Gastrocnemius medialis (tissue), 4 donors: ENCODE data around the gene ACTL6B. TPM values are rescaled to one million over a fixed set of nuclear protein-coding genes. Genes with fewer than 3 reads are reported as not detected.
"Not testable (repeated sequence)": the region's sequence is repeated elsewhere in the genome, so short reads cannot be mapped to it uniquely, and the experiment has no call there.

Experiments
- ATAC-seq, 2 donors: fragments of 150-250 bp; one replicate each; pipeline ENCODE4 v1.9.1; 2016
- DNase-seq, 2 donors: peaks; one replicate each; pipeline ENCODE4 v3.0.0-alpha.2; 2019
- H3K27ac ChIP-seq, 4 donors: fragments of 200-600 bp; sonication (generic); 1 replicate in 1 of 4; 2 replicates in 3 of 4; pipeline ENCODE4 v1.5.1; 2016 to 2018; ENCODE audit warnings: mild to moderate bottlenecking in 2 of 4, moderate library complexity in 1 of 4
- H3K27me3 ChIP-seq, 3 donors: fragments of 200-600 bp; sonication (generic) in 2 of 3; 1 replicate in 1 of 3; 2 replicates in 2 of 3; pipeline versions ENCODE4 v1.5.1 to v1.6.0; 2016 to 2019; ENCODE audit warnings: mild to moderate bottlenecking in 1 of 3, moderate library complexity in 1 of 3
- H3K36me3 ChIP-seq, 2 donors: fragments of 200-600 bp; sonication (generic) in 1 of 2; one replicate each; pipeline ENCODE4 v1.5.1; 2017 to 2018
- H3K4me1 ChIP-seq, 2 donors: fragments of 200-600 bp; sonication (generic) in 1 of 2; one replicate each; pipeline ENCODE4 v1.5.1; 2016 to 2017; ENCODE audit warnings: mild to moderate bottlenecking in 2 of 2
- H3K4me3 ChIP-seq, 4 donors: fragments of 200-600 bp; sonication (generic) in 3 of 4; 1 replicate in 1 of 4; 2 replicates in 3 of 4; pipeline ENCODE4 v1.5.1; 2016 to 2019; ENCODE audit warnings: mild to moderate bottlenecking in 2 of 4
- H3K9me3 ChIP-seq, 3 donors: fragments of 200-600 bp; sonication (generic) in 2 of 3; 1 replicate in 1 of 3; 2 replicates in 2 of 3; pipeline ENCODE4 v1.5.1; 2016 to 2019
- POLR2A ChIP-seq, 2 donors: fragments of 450-650 bp; IDR thresholded peaks; one replicate each; pipeline ENCODE4 v1.6.1; 2017; ENCODE audit warnings: antibody characterized with exemption in 2 of 2, mild to moderate bottlenecking in 2 of 2, moderate library complexity in 2 of 2
- in situ Hi-C, 4 donors: fragments of 200-750 bp; cut with MboI; loops; one replicate each; pipeline versions ENCODE4 v1.15.0 to v1.8.0; 2017; ENCODE audit warnings: low sequenced_read_pairs in 4 of 4
- intact Hi-C: fragments of 100-400 bp; cut with DNase I; formaldehyde crosslinking; loops from one replicate; pipeline ENCODE4 v1.15.1; 2023; ENCODE audit warnings: low total_unique reads
- total RNA-seq, 4 donors: library from RNA; depleted of rRNA; stranded (reverse); fragments of >200 nt; gene quantifications; one replicate each; pipeline versions ENCODE4 v1.1.0 to v1.2.3, GENCODE V29; 2016
- TF ChIP-seq, protein P1 (sequence below), 5 experiments: fragments of 450-650 bp in 3 of 5; fragments of 200-600 bp in 2 of 5; sonication (generic) in 2 of 5; IDR thresholded peaks in 4 of 5; conservative IDR thresholded peaks in 1 of 5; 1 replicate in 4 of 5; 2 replicates in 1 of 5; pipeline ENCODE4 v1.5.1; 2016 to 2019; ENCODE audit warnings: antibody characterized with exemption in 5 of 5, mild to moderate bottlenecking in 3 of 5, moderate library complexity in 3 of 5

The ACTL6B gene
- total RNA-seq, 4 donors from 2014 or later: not detected

DNA sequence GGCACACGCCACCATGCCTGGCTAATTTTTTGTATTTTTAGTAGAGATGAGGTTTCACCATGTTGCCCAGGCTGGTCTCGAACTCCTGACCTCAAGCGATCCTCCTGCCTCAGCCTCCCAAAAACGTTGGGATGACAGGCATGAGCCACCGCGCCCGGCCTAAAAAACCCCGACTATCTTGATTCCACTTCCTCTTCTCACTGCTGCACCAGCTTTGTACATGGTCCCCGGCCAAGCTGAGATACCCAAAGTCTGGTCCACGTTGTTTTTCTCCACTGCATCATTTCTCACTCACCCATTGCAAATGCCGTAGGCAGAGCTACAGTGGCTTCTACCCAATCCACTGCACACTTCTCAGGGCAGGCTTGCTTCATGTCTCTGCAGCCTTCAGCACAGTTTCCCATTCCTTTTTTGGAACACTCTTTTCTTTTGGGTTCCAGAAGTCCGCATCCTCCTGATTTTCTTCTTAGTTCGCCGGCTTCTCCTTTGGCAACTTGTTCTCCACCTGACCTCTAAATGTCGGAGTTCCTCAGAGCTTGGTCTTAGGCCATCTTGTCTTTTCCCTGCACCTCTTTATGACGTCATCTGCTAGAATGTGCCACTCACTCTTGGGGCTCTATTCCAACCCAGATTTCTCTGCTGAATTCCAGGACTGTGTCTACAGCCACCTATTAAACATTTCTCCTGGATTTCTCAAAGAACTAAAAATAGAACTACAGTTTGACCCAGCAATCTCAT, 11.3 kb upstream of the ACTL6B start:
- Histone ChIP-seq H3K4me1 (no peaks in the 10 kb centered on the region), H3K9me3 (no peaks in the 10 kb centered on the region), H3K27me3 (no peaks in the 10 kb centered on the region), H3K4me3 (no peak overlapping the region), H3K36me3 (no peaks in the 10 kb centered on the region), H3K27ac (no peak overlapping the region)
- no peak for DNase-seq
- ATAC-seq: no peak
- TF ChIP-seq, protein P1, sequence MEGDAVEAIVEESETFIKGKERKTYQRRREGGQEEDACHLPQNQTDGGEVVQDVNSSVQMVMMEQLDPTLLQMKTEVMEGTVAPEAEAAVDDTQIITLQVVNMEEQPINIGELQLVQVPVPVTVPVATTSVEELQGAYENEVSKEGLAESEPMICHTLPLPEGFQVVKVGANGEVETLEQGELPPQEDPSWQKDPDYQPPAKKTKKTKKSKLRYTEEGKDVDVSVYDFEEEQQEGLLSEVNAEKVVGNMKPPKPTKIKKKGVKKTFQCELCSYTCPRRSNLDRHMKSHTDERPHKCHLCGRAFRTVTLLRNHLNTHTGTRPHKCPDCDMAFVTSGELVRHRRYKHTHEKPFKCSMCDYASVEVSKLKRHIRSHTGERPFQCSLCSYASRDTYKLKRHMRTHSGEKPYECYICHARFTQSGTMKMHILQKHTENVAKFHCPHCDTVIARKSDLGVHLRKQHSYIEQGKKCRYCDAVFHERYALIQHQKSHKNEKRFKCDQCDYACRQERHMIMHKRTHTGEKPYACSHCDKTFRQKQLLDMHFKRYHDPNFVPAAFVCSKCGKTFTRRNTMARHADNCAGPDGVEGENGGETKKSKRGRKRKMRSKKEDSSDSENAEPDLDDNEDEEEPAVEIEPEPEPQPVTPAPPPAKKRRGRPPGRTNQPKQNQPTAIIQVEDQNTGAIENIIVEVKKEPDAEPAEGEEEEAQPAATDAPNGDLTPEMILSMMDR (IDR thresholded peaks at IDR 0.05 in 4 of 5, conservative IDR thresholded peaks at IDR 0.05 in 1 of 5): no peak
- no peak for TF ChIP-seq POLR2A (IDR thresholded peaks at IDR 0.05)
- in situ Hi-C loops (no loop called here), intact Hi-C loops (no loop called here)

DNA sequence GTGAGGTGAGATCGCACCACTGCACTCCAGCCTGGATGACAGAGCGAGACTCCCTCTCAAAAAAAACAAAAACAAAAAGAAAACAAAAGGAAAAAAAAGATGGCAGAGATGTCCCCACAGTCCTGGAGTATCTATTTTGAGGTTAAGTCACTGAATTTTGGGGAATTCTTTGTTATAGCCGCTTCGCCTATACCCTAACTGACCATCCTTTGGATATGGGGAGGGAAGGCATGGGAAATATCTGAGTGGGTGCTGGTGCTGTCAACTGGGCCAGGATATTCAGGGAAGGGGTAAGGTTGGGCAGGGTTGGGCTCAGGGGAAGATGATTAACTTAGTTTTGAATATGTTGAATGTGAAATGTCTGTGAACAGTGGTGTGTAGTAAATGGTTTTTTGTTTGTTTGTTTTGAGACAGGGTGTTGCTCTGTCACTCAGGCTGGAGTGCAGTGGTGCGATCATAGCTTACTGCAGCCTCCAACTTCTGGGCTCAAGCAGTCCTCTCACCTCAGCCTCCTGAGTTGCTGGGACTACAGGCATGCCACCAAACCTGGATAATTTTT, 9.0 kb upstream of the ACTL6B start:
- Histone ChIP-seq H3K36me3 (no peaks in the 10 kb centered on the region), H3K4me3 (no peak overlapping the region), H3K4me1 (no peaks in the 10 kb centered on the region), H3K27me3 (no peaks in the 10 kb centered on the region), H3K9me3 (no peaks in the 10 kb centered on the region), H3K27ac (no peak overlapping the region)
- in situ Hi-C loops (no loop called here), intact Hi-C loops (no loop called here)
- DNase-seq (no peak), ATAC-seq (no peak)
- TF ChIP-seq POLR2A (IDR thresholded peaks at IDR 0.05): no peak
- TF ChIP-seq, protein P1 (IDR thresholded peaks at IDR 0.05 in 4 of 5, conservative IDR thresholded peaks at IDR 0.05 in 1 of 5): no peak

DNA sequence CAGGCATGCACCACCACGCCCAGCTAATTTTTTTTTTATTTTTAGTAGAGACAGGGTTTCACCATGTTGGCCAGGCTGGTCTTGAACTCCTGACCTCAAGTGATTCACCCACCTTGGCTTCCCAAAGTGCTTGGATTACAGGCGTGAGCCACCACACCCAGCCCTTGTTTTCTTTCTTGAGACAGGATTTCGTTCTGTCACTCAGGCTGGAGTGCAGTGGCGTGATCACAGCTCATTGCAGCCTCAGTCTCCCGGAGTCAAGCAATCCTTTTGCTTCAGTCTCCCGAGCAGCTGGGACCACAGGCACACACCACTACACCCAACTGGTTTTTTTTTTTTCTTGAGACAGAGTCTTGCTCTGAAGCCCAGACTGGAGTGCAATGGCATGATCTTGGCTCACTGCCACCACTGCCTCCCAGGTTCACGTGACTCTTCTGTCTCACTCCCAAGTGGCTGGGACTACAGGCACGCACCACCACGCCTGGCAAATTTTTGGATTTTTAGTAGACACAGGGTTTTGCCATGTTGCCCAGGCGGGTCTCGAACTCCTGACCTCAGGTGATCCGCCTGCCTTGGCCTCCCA, 6.0 kb upstream of the ACTL6B start:
- intact Hi-C loops, H3K36me3 ChIP-seq, H3K4me1 ChIP-seq, in situ Hi-C loops, ATAC-seq, DNase-seq, H3K9me3 ChIP-seq, H3K4me3 ChIP-seq, H3K27ac ChIP-seq: not testable (repeated sequence)
- peaks cover 10 to 17% (median 16%) of the 10 kb centered on the region in 3 donors for H3K27me3 ChIP-seq

DNA sequence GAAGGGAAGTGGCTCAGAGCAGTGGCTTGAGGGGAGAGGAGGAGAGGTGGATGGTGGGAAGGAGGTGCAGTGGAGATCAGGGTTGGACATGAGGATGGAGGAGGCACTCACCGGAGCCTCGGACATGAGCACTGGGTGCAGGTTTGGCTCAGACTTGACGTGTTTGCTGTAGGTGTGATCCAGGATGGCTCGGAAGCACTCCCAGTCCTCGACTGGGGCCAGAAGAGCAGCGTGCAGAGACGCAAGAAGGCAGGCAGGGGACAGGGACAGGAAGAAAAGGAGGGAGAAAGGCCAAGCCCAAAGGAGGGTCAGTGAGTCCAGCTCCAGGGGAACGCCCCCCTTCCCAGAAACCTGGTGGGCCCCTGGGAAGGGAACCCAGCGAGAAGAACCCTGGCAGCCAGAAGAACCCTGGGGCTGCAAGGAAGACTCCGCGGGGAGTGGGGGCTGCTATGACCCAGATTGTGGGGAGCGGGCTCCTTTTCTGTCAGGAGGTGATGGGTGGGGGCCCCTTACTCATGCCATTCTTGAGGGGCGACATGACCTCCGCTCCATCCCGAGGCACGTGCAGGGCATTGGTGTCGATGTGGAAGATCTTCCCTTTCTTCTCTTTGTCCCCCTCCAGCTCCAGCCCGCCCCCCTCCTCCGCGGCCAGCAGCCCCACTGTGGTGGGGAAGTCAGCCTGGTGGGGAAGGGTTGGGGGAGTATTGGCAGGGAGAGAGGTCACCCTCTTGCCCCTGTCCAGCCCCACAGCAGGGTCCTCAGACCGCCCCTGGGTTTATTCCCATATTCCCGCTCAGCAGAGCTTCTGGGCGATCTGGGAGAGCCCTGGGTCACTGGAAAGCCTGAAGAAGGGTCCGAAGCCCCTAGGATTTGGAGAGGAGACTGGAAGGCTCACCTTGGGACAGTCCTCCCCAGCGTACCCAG, 1.1 kb downstream of the ACTL6B start:
- Histone ChIP-seq H3K4me3 (no peak overlapping the region), H3K9me3 (no peaks in the 10 kb centered on the region), H3K27ac (no peak overlapping the region), H3K36me3 (no peaks in the 10 kb centered on the region), H3K27me3 (peaks cover 39 to 53% (median 50%) of the 10 kb centered on the region in 3 donors), H3K4me1 (no peaks in the 10 kb centered on the region)
- intact Hi-C loops (no loop called here), in situ Hi-C loops (no loop called here)
- DNase-seq (no peak), ATAC-seq (no peak)
- TF ChIP-seq, protein P1 (IDR thresholded peaks at IDR 0.05 in 4 of 5, conservative IDR thresholded peaks at IDR 0.05 in 1 of 5): no peak
- no peak for TF ChIP-seq POLR2A (IDR thresholded peaks at IDR 0.05)
